ENCODE data around the gene CCN2. TPM values are rescaled to one million over a fixed set of nuclear protein-coding genes. Genes with fewer than 3 reads are reported as not detected.

Gene CCN2
- total and polyA plus RNA-seq, 2 of the 8 experiments (the other 6 are each of a cell fraction or from before 2014, with no cell fraction given) = 25.0 to 107 TPM

- H3K56ac ChIP-seq (replicated peaks; ENCODE audit: insufficient read length, low read depth, low read length) = no peak overlapping the region
- TF ChIP-seq, protein P1, sequence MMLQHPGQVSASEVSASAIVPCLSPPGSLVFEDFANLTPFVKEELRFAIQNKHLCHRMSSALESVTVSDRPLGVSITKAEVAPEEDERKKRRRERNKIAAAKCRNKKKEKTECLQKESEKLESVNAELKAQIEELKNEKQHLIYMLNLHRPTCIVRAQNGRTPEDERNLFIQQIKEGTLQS (IDR thresholded peaks at IDR 0.05; ENCODE audit: insufficient read depth, low read depth, low read length) = no peak
- no peak for TF ChIP-seq YY1 (IDR thresholded peaks at IDR 0.05; ENCODE audit: low read depth, low read length)
- no peak for TF ChIP-seq NRF1 (IDR thresholded peaks at IDR 0.05; ENCODE audit: low read depth, low read length)
- no peak for TF ChIP-seq CHD1 (IDR thresholded peaks at IDR 0.05; ENCODE audit: low read depth, low read length)
- no peak for TF ChIP-seq SAP30 (IDR thresholded peaks at IDR 0.05; ENCODE audit: insufficient read depth, insufficient replicate concordance, low read length)
- TF ChIP-seq NANOG (IDR thresholded peaks at IDR 0.05; ENCODE audit: insufficient read depth, low read depth, low read length, poor library complexity, severe bottlenecking) = no peak
- TF ChIP-seq, protein P2, sequence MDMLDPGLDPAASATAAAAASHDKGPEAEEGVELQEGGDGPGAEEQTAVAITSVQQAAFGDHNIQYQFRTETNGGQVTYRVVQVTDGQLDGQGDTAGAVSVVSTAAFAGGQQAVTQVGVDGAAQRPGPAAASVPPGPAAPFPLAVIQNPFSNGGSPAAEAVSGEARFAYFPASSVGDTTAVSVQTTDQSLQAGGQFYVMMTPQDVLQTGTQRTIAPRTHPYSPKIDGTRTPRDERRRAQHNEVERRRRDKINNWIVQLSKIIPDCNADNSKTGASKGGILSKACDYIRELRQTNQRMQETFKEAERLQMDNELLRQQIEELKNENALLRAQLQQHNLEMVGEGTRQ (IDR thresholded peaks at IDR 0.05; ENCODE audit: low read length) = no peak
- TF ChIP-seq BCL11A (IDR thresholded peaks at IDR 0.05; ENCODE audit: low read depth in 2 of 2, low read length in 2 of 2) = no peak
- no peak for TF ChIP-seq FOSL1 (IDR thresholded peaks at IDR 0.05; ENCODE audit: insufficient read depth, low read depth, low read length)
- TF ChIP-seq TEAD4 (IDR thresholded peaks at IDR 0.05; ENCODE audit: low read depth, low read length) = no peak
- TF ChIP-seq RNF2 (IDR thresholded peaks at IDR 0.05; ENCODE audit: borderline replicate concordance, low read depth, low read length, missing control alignments, poor library complexity, severe bottlenecking) = no peak
- no peak for TF ChIP-seq SIX5 (IDR thresholded peaks at IDR 0.05; ENCODE audit: low read depth, low read length)
Measured at GRCh38 chr6:131967948-131968347, 16.8 kb upstream of the CCN2 start.

More at GRCh38 chr6:131967948-131968347, 16.8 kb upstream of the CCN2 start:
- H2BK120ac ChIP-seq (replicated peaks; ENCODE audit: low read depth, low read length) = no peak overlapping the region
- H3K4ac ChIP-seq (replicated peaks; ENCODE audit: insufficient read length, low read depth, low read length) = no peak overlapping the region
- no peak overlapping the region for H4K8ac ChIP-seq (ENCODE audit: extremely low read depth, insufficient read depth, low read length)
- H3K18ac ChIP-seq (ENCODE audit: extremely low read depth, low read length) = no peak overlapping the region
- 96% methylated on average over 1 of the region's 1 CpG; no CpG with 5 or more reads in 1 of the 2 experiments for WGBS, 2 experiments (ENCODE audit: extremely low coverage in 1 of 2, insufficient coverage in 1 of 2, insufficient read length in 1 of 2, insufficient replicate concordance in 2 of 2, low coverage in 1 of 2, low lambda C conversion rate in 2 of 2, missing lambda C conversion rate in 1 of 2)
- no peaks in the 10 kb centered on the region for H3K36me3 ChIP-seq (ENCODE audit: control insufficient read depth in 2 of 4, insufficient read depth in 4 of 4, low read length in 3 of 4)
- FAIRE-seq (no peak), DNase-seq (ENCODE audit: low read depth in 1 of 2, low spot score in 2 of 2) (no peak)
- H3K9ac ChIP-seq (replicated peaks in 1 of 4; ENCODE audit: extremely low read depth in 1 of 4, low read depth in 3 of 4, low read length in 3 of 4) = no peak overlapping the region
- H3K23me2 ChIP-seq (ENCODE audit: low read depth, low read length) = no peaks in the 10 kb centered on the region
- H3K23ac ChIP-seq (ENCODE audit: insufficient read length) = no peak overlapping the region
- H4K20me1 ChIP-seq (replicated peaks in 1 of 2; ENCODE audit: control insufficient read depth in 1 of 2, insufficient read depth in 2 of 2, low read length in 2 of 2) = peaks cover 0 to 1% of the 10 kb centered on the region in 2 experiments
- no peak overlapping the region for H3K4me2 ChIP-seq (ENCODE audit: insufficient read depth in 1 of 2, low read depth in 2 of 2, low read length in 2 of 2)
- H3K27me3 ChIP-seq (replicated peaks in 1 of 4; ENCODE audit: control insufficient read depth in 3 of 4, extremely low read depth in 1 of 4, insufficient read depth in 3 of 4, low read length in 3 of 4) = peaks cover 0 to 1% (median 0%) of the 10 kb centered on the region in 4 experiments; a peak in 1 of 7 replicates
- H2AK5ac ChIP-seq (ENCODE audit: low read depth, low read length) = no peak overlapping the region
- no peaks in the 10 kb centered on the region for H3K9me3 ChIP-seq (ENCODE audit: insufficient read depth in 2 of 2, low read depth in 1 of 2, low read length in 1 of 2)
- no peaks in the 10 kb centered on the region for H3K4me1 ChIP-seq (replicated peaks in 1 of 4; ENCODE audit: control insufficient read depth in 3 of 4, insufficient read depth in 4 of 4, low read length in 3 of 4)
- no peak overlapping the region for H4K91ac ChIP-seq (replicated peaks; ENCODE audit: insufficient read length, low read length)
- H3K27ac ChIP-seq (ENCODE audit: low read depth, low read length) = no peak overlapping the region
- H2BK20ac ChIP-seq (ENCODE audit: low read length) = no peak overlapping the region
- H2BK15ac ChIP-seq (ENCODE audit: low read length) = no peak overlapping the region
- no peaks in the 10 kb centered on the region for H3K79me2 ChIP-seq (ENCODE audit: control insufficient read depth in 1 of 2, insufficient read depth in 2 of 2, low read length in 2 of 2)
- H2BK12ac ChIP-seq (ENCODE audit: low read depth, low read length) = no peak overlapping the region
- no peaks in the 10 kb centered on the region for H3K79me1 ChIP-seq (ENCODE audit: low read depth, low read length)
- no peak overlapping the region for H4K5ac ChIP-seq (ENCODE audit: insufficient read length, low read depth, low read length)
- H3K14ac ChIP-seq (ENCODE audit: insufficient read length) = no peak overlapping the region
- ChIA-PET POLR2A (ENCODE audit: partially characterized antibody) (interaction anchor here (0.6 to 1.6 kb wide), 3 partner anchors 9 to 17 kb away, joined by 4 to 11 read pairs (median 5); partner anchors contain the start of gene CCN2), CTCF (ENCODE audit: partially characterized antibody) (no interaction called here)
- H3K4me3 ChIP-seq (ENCODE audit: extremely low read depth in 1 of 4, insufficient read depth in 2 of 4, low read depth in 3 of 4, low read length in 4 of 4) = no peak overlapping the region
- no peak overlapping the region for H2AFZ ChIP-seq (ENCODE audit: low read length)
- no peak overlapping the region for H2BK5ac ChIP-seq (ENCODE audit: low read depth, low read length)
